Loucy (cell line): ENCODE measurements around the gene ARHGEF16.
A peak's percentile ranks its signal among the peaks of the same experiment; 100 is the strongest.

Experiments
- H2AFZ ChIP-seq: fragments of 200-600 bp; sonication (generic); 2 replicates; pipeline ENCODE4 v1.6.0; 2016; ENCODE audit warnings: antibody characterized with exemption, mild to moderate bottlenecking, low read length, moderate library complexity
- H3F3A ChIP-seq: fragments of 200-600 bp; 2 replicates; pipeline ENCODE4 v1.6.0; 2016; ENCODE audit warnings: antibody characterized with exemption, low read depth, mild to moderate bottlenecking
- H3K27me3 ChIP-seq: fragments of 200-600 bp; sonication (generic); 2 replicates; pipeline ENCODE4 v1.6.1; 2014; ENCODE audit warnings: low read length, mild to moderate bottlenecking; ENCODE audit not compliant: insufficient read depth, poor library complexity, severe bottlenecking
- H3K36me3 ChIP-seq: fragments of 200-600 bp; sonication (generic); 2 replicates; pipeline ENCODE4 v1.6.1; 2016; ENCODE audit warnings: low read length; ENCODE audit not compliant: insufficient read depth
- H3K4me1 ChIP-seq: fragments of 200-600 bp; sonication (generic); 2 replicates; pipeline ENCODE4 v1.5.1; 2014; ENCODE audit warnings: low read length, mild to moderate bottlenecking; ENCODE audit not compliant: insufficient read depth, poor library complexity, severe bottlenecking
- H3K4me2 ChIP-seq: fragments of 200-600 bp; sonication (generic); 2 replicates; pipeline ENCODE4 v1.6.0; 2014; ENCODE audit warnings: antibody characterized with exemption, low read length, low read depth, mild to moderate bottlenecking; ENCODE audit not compliant: poor library complexity, severe bottlenecking
- H3K4me3 ChIP-seq: fragments of 200-600 bp; sonication (generic); 2 replicates; pipeline ENCODE4 v1.5.1; 2014; ENCODE audit warnings: low read length, mild to moderate bottlenecking, mixed read lengths; ENCODE audit not compliant: poor library complexity, severe bottlenecking
- H3K79me2 ChIP-seq: fragments of 200-600 bp; sonication (generic); 2 replicates; pipeline ENCODE4 v1.6.1; 2014; ENCODE audit warnings: low read length; ENCODE audit not compliant: insufficient read depth
- H3K9ac ChIP-seq: fragments of 200-600 bp; sonication (generic); 2 replicates; pipeline ENCODE4 v1.6.0; 2014; ENCODE audit warnings: mild to moderate bottlenecking, low read depth, low read length, moderate library complexity; ENCODE audit not compliant: poor library complexity, severe bottlenecking
- H3K9me2 ChIP-seq: fragments of 200-600 bp; sonication (generic); replicated peaks from 2 replicates; pipeline ENCODE4 v1.6.1; 2016; ENCODE audit warnings: low read depth, low read length, mixed read lengths
- H3K9me3 ChIP-seq: fragments of 200-600 bp; sonication (generic); 2 replicates; pipeline ENCODE4 v1.6.1; 2014; ENCODE audit warnings: mild to moderate bottlenecking, antibody characterized with exemption, low read length, low read depth; ENCODE audit not compliant: insufficient read depth
- H4K20me1 ChIP-seq: fragments of 200-600 bp; sonication (generic); 2 replicates; pipeline ENCODE4 v1.6.0; 2014; ENCODE audit warnings: antibody characterized with exemption, low read length, mild to moderate bottlenecking; ENCODE audit not compliant: insufficient read depth, poor library complexity, severe bottlenecking
- EZH2phosphoT487 ChIP-seq: fragments of 200-600 bp; IDR thresholded peaks from 2 replicates; pipeline ENCODE4 v1.6.1; 2018; ENCODE audit warnings: antibody characterized with exemption, mild to moderate bottlenecking, moderate library complexity, borderline replicate concordance
- TF ChIP-seq, protein P1 (sequence below): fragments of 200-600 bp; sonication (generic); conservative IDR thresholded peaks from 2 replicates; pipeline ENCODE4 v1.5.1; 2014; ENCODE audit warnings: mild to moderate bottlenecking, antibody characterized with exemption, low read length

Gene ARHGEF16

DNA sequence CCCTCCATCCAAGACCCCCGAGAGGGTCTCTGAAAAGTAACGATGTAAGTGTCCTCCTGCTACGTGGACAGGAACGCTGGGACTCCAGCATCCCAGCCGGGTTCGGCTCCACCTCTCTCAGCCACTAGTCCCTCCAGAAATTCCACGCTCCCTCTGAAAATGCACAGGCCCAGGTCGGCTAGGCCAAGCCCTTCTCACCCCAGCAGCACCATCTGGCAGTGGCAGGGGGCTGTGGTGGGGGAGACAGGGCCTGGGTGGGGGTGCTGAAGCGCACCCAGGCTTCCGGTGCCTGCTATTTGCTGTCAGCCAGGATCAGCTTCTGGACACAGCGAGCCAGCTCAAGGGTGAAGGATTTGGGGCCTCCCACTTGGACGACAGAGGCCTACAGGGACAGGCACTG lies 73.3 kb downstream of the ARHGEF16 start:
- no peaks in the 10 kb centered on the region for H3K9me2 ChIP-seq
- no peak overlapping the region for H3K4me3 ChIP-seq
- H3K4me2 ChIP-seq, result no peak overlapping the region
- H3K79me2 ChIP-seq, result peaks cover 4% of the 10 kb centered on the region; the same call in 1 of the 2 replicates
- no peaks in the 10 kb centered on the region for H3K27me3 ChIP-seq
- no peaks in the 10 kb centered on the region for H3F3A ChIP-seq
- no peak overlapping the region for H3K9ac ChIP-seq
- H3K4me1 ChIP-seq, result peaks cover 19% of the 10 kb centered on the region
- TF ChIP-seq, protein P1, sequence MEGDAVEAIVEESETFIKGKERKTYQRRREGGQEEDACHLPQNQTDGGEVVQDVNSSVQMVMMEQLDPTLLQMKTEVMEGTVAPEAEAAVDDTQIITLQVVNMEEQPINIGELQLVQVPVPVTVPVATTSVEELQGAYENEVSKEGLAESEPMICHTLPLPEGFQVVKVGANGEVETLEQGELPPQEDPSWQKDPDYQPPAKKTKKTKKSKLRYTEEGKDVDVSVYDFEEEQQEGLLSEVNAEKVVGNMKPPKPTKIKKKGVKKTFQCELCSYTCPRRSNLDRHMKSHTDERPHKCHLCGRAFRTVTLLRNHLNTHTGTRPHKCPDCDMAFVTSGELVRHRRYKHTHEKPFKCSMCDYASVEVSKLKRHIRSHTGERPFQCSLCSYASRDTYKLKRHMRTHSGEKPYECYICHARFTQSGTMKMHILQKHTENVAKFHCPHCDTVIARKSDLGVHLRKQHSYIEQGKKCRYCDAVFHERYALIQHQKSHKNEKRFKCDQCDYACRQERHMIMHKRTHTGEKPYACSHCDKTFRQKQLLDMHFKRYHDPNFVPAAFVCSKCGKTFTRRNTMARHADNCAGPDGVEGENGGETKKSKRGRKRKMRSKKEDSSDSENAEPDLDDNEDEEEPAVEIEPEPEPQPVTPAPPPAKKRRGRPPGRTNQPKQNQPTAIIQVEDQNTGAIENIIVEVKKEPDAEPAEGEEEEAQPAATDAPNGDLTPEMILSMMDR, result no peak
- TF ChIP-seq EZH2phosphoT487, result no peak
- no peaks in the 10 kb centered on the region for H4K20me1 ChIP-seq
- no peak overlapping the region for H2AFZ ChIP-seq
- no peaks in the 10 kb centered on the region for H3K9me3 ChIP-seq
- no peaks in the 10 kb centered on the region for H3K36me3 ChIP-seq

DNA sequence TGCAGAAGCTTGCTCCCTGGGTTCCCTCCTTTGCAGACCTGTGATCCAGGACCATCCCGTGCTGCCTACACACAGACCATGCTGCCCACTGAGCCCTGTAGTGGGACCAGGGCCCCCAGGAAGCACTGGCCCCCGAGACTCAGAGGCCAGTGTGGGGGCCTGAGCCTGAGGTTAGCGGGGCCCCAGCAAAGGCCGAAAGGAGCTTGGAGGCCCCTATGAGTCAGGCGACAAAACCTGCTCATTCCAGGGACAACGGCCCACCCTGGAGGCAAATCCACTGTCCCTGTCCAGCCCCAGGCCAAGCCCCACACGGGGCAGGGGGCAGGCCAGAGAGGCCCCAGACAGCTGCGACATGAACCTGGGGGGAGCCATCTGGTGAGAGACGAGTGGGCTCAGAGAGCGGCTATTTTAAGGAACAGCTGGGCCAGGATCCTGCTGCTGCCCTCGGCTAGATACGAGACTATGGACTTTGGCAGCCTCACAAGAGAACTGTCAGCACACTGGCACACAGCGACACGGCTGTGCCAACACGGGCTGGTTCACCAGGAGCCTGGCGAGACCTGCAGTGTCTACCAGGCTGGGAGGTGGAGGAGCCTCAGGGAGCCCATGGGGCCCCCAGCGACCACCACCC lies 74.7 kb downstream of the ARHGEF16 start:
- Histone ChIP-seq H3K9me2 (no peaks in the 10 kb centered on the region), H3K36me3 (no peaks in the 10 kb centered on the region), H3K4me2 (peak overlapping the region; percentile 97), H3F3A (no peaks in the 10 kb centered on the region), H3K79me2 (peaks cover 4% of the 10 kb centered on the region; the same call in 1 of the 2 replicates), H3K9me3 (no peaks in the 10 kb centered on the region), H3K4me1 (peaks cover 19% of the 10 kb centered on the region), H3K4me3 (peak overlapping the region; percentile 89), H3K27me3 (no peaks in the 10 kb centered on the region), H4K20me1 (no peaks in the 10 kb centered on the region), H3K9ac (no peak overlapping the region), H2AFZ (no peak overlapping the region)
- TF ChIP-seq EZH2phosphoT487, result no peak
- TF ChIP-seq, protein P1, result no peak

DNA sequence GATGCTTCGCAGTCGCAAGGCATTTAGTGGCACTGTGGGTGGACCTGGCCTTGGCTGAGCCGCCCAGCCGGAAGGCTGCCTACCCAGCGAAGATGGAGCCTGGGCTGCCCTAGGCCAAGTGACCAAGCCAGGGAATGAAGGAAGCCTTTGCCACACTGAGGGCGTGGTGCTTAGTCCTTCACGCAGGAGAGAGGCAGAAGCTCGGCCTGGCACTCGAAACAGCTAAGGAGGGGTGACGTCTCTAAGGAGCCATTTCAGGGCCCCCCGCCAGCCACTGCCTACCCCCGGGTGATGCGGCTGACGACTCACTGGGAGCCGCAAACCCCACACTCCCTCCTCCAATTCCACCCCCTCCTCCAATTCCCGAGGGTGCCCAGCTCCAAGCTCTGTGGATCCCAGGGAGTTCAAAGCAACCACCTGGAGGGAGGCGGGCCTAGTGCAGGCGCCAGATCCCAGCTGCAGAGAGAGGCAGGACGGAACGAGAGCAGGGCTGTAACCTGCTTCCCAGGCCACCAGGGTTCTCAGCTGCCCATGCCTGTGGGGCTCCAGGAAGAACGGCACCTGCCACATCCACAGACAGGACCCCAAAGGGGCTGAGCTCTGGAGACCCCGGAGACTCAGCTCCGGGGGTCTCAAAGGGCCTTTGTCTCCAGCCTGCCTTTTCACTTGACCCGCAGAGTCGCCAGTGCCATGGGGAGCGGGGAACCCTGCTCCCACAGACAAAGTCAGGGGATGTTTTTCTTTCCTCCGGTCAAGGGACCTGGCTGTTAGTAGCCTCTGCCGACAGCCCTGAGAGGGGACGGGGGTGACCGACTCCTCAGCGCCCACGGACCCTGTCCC lies 75.8 kb downstream of the ARHGEF16 start:
- Histone ChIP-seq H3K9ac (peak overlapping the region; percentile 88), H2AFZ (peak overlapping the region; percentile 18; the same call in 1 of the 2 replicates), H3K27me3 (no peaks in the 10 kb centered on the region), H3K36me3 (no peaks in the 10 kb centered on the region), H4K20me1 (no peaks in the 10 kb centered on the region), H3K4me2 (peak overlapping the region; percentile 97), H3F3A (no peaks in the 10 kb centered on the region), H3K9me2 (no peaks in the 10 kb centered on the region), H3K4me1 (peaks cover 19% of the 10 kb centered on the region), H3K79me2 (peaks cover 4% of the 10 kb centered on the region; the same call in 1 of the 2 replicates), H3K9me3 (no peaks in the 10 kb centered on the region), H3K4me3 (peak overlapping the region; percentile 89)
- TF ChIP-seq EZH2phosphoT487, result no peak
- TF ChIP-seq, protein P1, result no peak
